Right lobe of liver (tissue), 6 donors: ENCODE results near the gene DNASE1. TPM values are rescaled to one million over a fixed set of nuclear protein-coding genes. Genes with fewer than 3 reads are reported as not detected.

Experiments
- ATAC-seq, 4 donors: fragments of 200-7000 bp; cut with Tn5 transposase; one replicate each; pipeline ENCODE4 v1.9.1; 2020; ENCODE audit warnings: mild to moderate bottlenecking in 4 of 4, moderate library complexity in 4 of 4
- DNase-seq, 3 donors: peaks; one replicate each; pipeline ENCODE4 v3.0.0-alpha.2; 2020
- H3K27ac ChIP-seq, 3 donors: fragments of 200-600 bp; one replicate each; pipeline ENCODE4 v1.8.0; 2022
- H3K27me3 ChIP-seq, 2 donors: fragments of 200-600 bp; one replicate each; pipeline ENCODE4 v1.8.0; 2022
- H3K36me3 ChIP-seq, 4 donors: fragments of 200-600 bp; sonication (generic) in 1 of 4; one replicate each; pipeline versions ENCODE4 v1.5.1 to v1.8.0; 2017 to 2022; ENCODE audit warnings: control low read depth in 1 of 4
- H3K4me1 ChIP-seq, 4 donors: fragments of 200-600 bp; sonication (generic) in 1 of 4; one replicate each; pipeline versions ENCODE4 v1.5.1 to v1.8.0; 2017 to 2022; ENCODE audit warnings: control low read depth in 1 of 4
- H3K4me3 ChIP-seq, 3 donors: fragments of 200-600 bp; one replicate each; pipeline ENCODE4 v1.8.0; 2022
- H3K9me3 ChIP-seq, 4 donors: fragments of 200-600 bp; sonication (generic) in 1 of 4; one replicate each; pipeline versions ENCODE4 v1.5.1 to v1.8.0; 2017 to 2022; ENCODE audit warnings: control low read depth in 1 of 4
- POLR2A ChIP-seq: fragments of 450-650 bp; IDR thresholded peaks from one replicate; pipeline ENCODE4 v1.6.1; 2017; ENCODE audit warnings: antibody characterized with exemption, mild to moderate bottlenecking
- WGBS: methylation state at CpG from one replicate; pipeline ENCODE4 v1.1.6; 2018; ENCODE audit warnings: low coverage, low lambda C conversion rate; ENCODE audit not compliant: insufficient coverage; ENCODE audit errors: missing lambda C conversion rate; 5-methylcytosine and 5-hydroxymethylcytosine counted together
- intact Hi-C, 2 donors: fragments of 100-400 bp; cut with DNase I; formaldehyde crosslinking; loops; one replicate each; pipeline versions ENCODE4 v1.11.2 to v1.14.1; 2022
- total RNA-seq, 6 experiments: library from RNA; depleted of rRNA in 2 of 6; stranded (reverse); fragments of >200 nt in 2 of 6; fragmentation: NEBNext Ultra II Directional in 3 of 6; extraction: Animal tissue kit (Norgen Biotek cat#: 25700) in 3 of 6; gene quantifications; one replicate each; pipeline versions ENCODE4 v1.1.0 to v1.2.4, GENCODE V29; 2016 to 2023
- TF ChIP-seq, protein P1 (sequence below), 4 donors: fragments of 200-600 bp in 3 of 4; fragments of 450-650 bp in 1 of 4; IDR thresholded peaks; one replicate each; pipeline versions ENCODE4 v1.5.1 to v1.8.0; 2016 to 2022; ENCODE audit warnings: antibody characterized with exemption in 4 of 4, mild to moderate bottlenecking in 2 of 4
- donor health status: DM: no; HTN: yes; CAD: no.
- donor health status: DM: no; HTN: no; CAD: no.
- donor health status: DM: no; HTN: no; CAD: no.
- donor health status: DM: no; HTN: yes; CAD: no.
- donor health status: DM: no; HTN: yes; CAD: no.

The DNASE1 gene
- total RNA-seq, 6 experiments from 2014 or later = 1.4 to 6.2 (median 3.1) TPM

DNA sequence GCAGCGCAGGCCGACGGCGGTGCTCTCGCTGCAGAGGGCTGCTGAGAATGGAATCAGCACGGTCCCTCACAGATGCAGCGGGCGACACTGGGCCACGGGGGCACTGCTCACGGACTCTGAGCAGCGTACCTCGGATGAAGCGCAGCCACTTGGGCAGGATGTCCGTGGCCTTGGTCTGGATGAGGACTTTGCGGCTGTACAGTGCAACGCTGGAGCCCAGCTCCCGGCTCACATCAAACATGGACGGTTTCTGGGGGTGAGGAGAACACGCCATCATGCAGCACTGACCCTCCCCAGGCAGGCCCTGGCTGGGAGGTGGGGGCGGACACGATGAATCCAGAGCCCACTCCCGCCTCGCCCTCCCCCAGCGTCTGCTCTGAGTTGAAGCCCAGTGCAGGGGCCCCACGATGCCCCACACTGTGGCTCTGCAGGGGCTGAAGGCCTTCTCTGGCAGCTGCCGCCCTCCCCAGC, 18.1 kb downstream of the DNASE1 start:
- intact Hi-C loops = no loop called here
- peak in 2 of 3 donors; percentile 14 to 45 for DNase-seq

DNA sequence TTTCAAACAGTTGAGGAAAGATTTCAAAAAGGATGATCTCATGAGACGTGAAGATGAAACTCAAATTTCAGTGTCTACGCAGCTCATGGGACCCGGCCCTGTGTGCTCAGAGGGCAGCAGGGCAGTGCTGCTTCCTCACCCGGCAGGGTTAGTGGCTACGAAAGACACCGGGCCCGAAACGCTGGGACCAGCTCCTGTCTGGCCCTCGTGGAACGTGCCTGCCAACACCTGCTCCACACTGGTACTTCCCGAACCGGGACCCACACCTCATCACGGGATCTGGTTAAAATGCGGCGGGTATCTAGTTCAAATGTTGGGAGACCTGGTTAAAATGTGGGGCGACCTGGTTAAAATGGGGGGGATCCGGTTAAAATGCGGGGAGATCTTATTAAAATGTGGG, 18.7 kb downstream of the DNASE1 start:
- Histone ChIP-seq H3K27ac (no peak overlapping the region), H3K4me3 (no peak overlapping the region), H3K27me3 (no peaks in the 10 kb centered on the region), H3K36me3 (peaks cover 0 to 22% (median 13%) of the 10 kb centered on the region in 4 donors), H3K4me1 (peaks cover 0 to 9% (median under 1%) of the 10 kb centered on the region in 4 donors), H3K9me3 (no peaks in the 10 kb centered on the region)
- DNase-seq (peak in 2 of 3 donors; percentile 8 to 16), ATAC-seq (no peak)
- TF ChIP-seq POLR2A = no peak
- TF ChIP-seq, protein P1, sequence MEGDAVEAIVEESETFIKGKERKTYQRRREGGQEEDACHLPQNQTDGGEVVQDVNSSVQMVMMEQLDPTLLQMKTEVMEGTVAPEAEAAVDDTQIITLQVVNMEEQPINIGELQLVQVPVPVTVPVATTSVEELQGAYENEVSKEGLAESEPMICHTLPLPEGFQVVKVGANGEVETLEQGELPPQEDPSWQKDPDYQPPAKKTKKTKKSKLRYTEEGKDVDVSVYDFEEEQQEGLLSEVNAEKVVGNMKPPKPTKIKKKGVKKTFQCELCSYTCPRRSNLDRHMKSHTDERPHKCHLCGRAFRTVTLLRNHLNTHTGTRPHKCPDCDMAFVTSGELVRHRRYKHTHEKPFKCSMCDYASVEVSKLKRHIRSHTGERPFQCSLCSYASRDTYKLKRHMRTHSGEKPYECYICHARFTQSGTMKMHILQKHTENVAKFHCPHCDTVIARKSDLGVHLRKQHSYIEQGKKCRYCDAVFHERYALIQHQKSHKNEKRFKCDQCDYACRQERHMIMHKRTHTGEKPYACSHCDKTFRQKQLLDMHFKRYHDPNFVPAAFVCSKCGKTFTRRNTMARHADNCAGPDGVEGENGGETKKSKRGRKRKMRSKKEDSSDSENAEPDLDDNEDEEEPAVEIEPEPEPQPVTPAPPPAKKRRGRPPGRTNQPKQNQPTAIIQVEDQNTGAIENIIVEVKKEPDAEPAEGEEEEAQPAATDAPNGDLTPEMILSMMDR (IDR thresholded peaks at IDR 0.05) = no peak
- intact Hi-C loops = no loop called here
- 90% methylated on average over 9 of the region's 18 CpGs for WGBS

More for the DNA sequence above, 18.1 kb downstream of the DNASE1 start:
- Histone ChIP-seq H3K9me3 (no peaks in the 10 kb centered on the region), H3K27me3 (no peaks in the 10 kb centered on the region), H3K4me3 (no peak overlapping the region), H3K36me3 (peaks cover 0 to 22% (median 12%) of the 10 kb centered on the region in 4 donors), H3K4me1 (peaks cover 0 to 3% (median 0%) of the 10 kb centered on the region in 4 donors), H3K27ac (no peak overlapping the region)
- TF ChIP-seq, protein P1 (IDR thresholded peaks at IDR 0.05) = no peak
- no peak for TF ChIP-seq POLR2A
- 97% methylated on average over 6 of the region's 26 CpGs for WGBS
- no peak for ATAC-seq

DNA sequence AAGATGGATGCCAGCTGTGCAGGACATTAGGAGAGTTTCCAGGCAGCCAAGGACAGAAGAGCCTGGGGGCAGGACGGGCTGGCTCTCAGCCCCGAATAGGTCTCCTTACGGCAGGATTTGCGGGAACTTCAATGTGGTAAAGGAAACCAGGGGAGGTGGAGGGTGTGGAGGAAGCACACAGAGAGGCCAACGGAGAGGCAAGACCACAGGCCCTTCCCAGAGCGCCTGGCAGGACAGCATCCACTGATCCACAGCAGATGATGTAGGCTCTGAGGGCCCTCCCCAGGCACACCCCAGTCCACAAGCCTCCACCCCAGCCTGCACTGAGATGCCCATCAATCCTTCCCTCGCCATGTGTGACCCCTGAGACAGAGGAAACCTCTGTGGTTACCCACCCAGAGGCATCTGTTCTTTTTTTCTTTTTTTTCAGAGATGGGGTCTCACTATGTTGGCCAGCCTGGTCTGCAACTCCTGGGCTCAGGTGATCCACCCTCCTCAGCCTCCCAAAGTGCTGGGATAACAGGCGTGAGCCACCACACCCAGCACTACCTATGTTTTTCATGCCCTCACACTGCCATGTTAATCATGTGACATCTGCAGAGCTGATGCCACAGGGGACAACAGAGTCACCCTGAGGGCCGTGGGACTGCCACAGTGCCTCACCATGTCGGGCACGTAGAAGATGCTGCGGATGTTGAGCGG, 19.3 kb downstream of the DNASE1 start:
- 83% methylated on average over 1 of the region's 13 CpGs for WGBS
- Histone ChIP-seq H3K27ac (no peak overlapping the region), H3K9me3 (no peaks in the 10 kb centered on the region), H3K36me3 (peaks cover 0 to 25% (median 13%) of the 10 kb centered on the region in 4 donors), H3K4me1 (peaks cover 0 to 10% (median 3%) of the 10 kb centered on the region in 4 donors), H3K4me3 (no peak overlapping the region), H3K27me3 (no peaks in the 10 kb centered on the region)
- ATAC-seq (no peak), DNase-seq (peak in 2 of 3 donors; percentile 6 to 27)
- no peak for TF ChIP-seq POLR2A
- TF ChIP-seq, protein P1 (IDR thresholded peaks at IDR 0.05) = no peak
- intact Hi-C loops = no loop called here

GRCh38 chr16:3674513-3675295, 20.2 kb downstream of the DNASE1 start:
- no peak for DNase-seq
- H3K36me3 ChIP-seq = peaks cover 0 to 29% (median 16%) of the 10 kb centered on the region in 4 donors
- intact Hi-C loops = no loop called here

More at GRCh38 chr16:3674513-3675295, 20.2 kb downstream of the DNASE1 start:
- peaks cover 0 to 10% (median 3%) of the 10 kb centered on the region in 4 donors for H3K4me1 ChIP-seq
- no peak overlapping the region for H3K4me3 ChIP-seq
- no peak for ATAC-seq
- H3K27ac ChIP-seq = no peak overlapping the region
- no peaks in the 10 kb centered on the region for H3K27me3 ChIP-seq
- TF ChIP-seq, protein P1 (IDR thresholded peaks at IDR 0.05) = no peak
- no peak for TF ChIP-seq POLR2A
- 93% methylated on average over 9 of the region's 34 CpGs for WGBS
- no peaks in the 10 kb centered on the region for H3K9me3 ChIP-seq
